Vagina (tissue), 2 donors: ENCODE results near the gene DCD. TPM values are rescaled to one million over a fixed set of nuclear protein-coding genes. Genes with fewer than 3 reads are reported as not detected.
"Not testable (repeated sequence)": the region's sequence is repeated elsewhere in the genome, so short reads cannot be mapped to it uniquely, and the experiment has no call there.

ENCODE experiments used
- DNase-seq, 2 donors: peaks; one replicate each; pipeline ENCODE4 v3.0.0-alpha.2; 2017; ENCODE audit errors: extremely low spot score in 2 of 2
- H3K27ac ChIP-seq: fragments of 200-600 bp; sonication (generic); one replicate; pipeline ENCODE4 v1.5.1; 2019
- H3K27me3 ChIP-seq: fragments of 200-600 bp; sonication (generic); one replicate; pipeline ENCODE4 v1.5.1; 2019
- H3K36me3 ChIP-seq, 2 donors: fragments of 200-600 bp; sonication (generic); one replicate each; pipeline ENCODE4 v1.5.1; 2017 to 2019
- H3K4me1 ChIP-seq: fragments of 200-600 bp; sonication (generic); one replicate; pipeline ENCODE4 v1.5.1; 2019
- H3K4me3 ChIP-seq, 2 donors: fragments of 200-600 bp; sonication (generic); 1 replicate in 1 of 2; 2 replicates in 1 of 2; pipeline ENCODE4 v1.5.1; 2016 to 2019
- H3K9me3 ChIP-seq: fragments of 200-600 bp; sonication (generic); one replicate; pipeline ENCODE4 v1.5.1; 2019
- CTCF ChIP-seq, 3 experiments: fragments of 450-650 bp in 2 of 3; fragments of 200-600 bp in 1 of 3; sonication (generic) in 1 of 3; IDR thresholded peaks; one replicate each; pipeline ENCODE4 v1.5.1; 2017 to 2019; ENCODE audit warnings: antibody characterized with exemption in 3 of 3, mild to moderate bottlenecking in 2 of 3, moderate library complexity in 2 of 3
- POLR2A ChIP-seq, 2 donors: fragments of 450-650 bp; IDR thresholded peaks; one replicate each; pipeline ENCODE4 v1.6.1; 2017; ENCODE audit warnings: antibody characterized with exemption in 2 of 2, mild to moderate bottlenecking in 2 of 2, moderate library complexity in 2 of 2
- POLR2AphosphoS5 ChIP-seq, 2 donors: sonication (generic); formaldehyde crosslinking; IDR thresholded peaks; one replicate each; pipeline ENCODE4 v1.9.0; 2017; ENCODE audit warnings: antibody characterized with exemption in 2 of 2, mild to moderate bottlenecking in 2 of 2, low read depth in 1 of 2; ENCODE audit not compliant: insufficient read depth in 1 of 2
- intact Hi-C: fragments of 100-400 bp; cut with DNase I; formaldehyde crosslinking; loops from one replicate; pipeline ENCODE4 v1.15.1; 2023
- total RNA-seq: library from RNA; depleted of rRNA; stranded (reverse); fragments of >200 nt; gene quantifications from one replicate; pipeline ENCODE4 v1.2.3, GENCODE V29; 2016

Gene DCD
- total RNA-seq, 1 donor from 2014 or later = not detected

GRCh38 chr12:54680374-54680773 is 32.2 kb upstream of the DCD start:
- H3K27me3 ChIP-seq = no peaks in the 10 kb centered on the region
- no peaks in the 10 kb centered on the region for H3K4me1 ChIP-seq
- intact Hi-C loops = no loop called here
- TF ChIP-seq POLR2A (IDR thresholded peaks at IDR 0.05) (no peak), CTCF (IDR thresholded peaks at IDR 0.05) (no peak), POLR2AphosphoS5 (IDR thresholded peaks at IDR 0.05; ENCODE audit: insufficient read depth in 1 of 2, low read depth in 1 of 2) (no peak)
- DNase-seq = no peak
- H3K4me3 ChIP-seq = no peak overlapping the region
- H3K9me3 ChIP-seq = no peaks in the 10 kb centered on the region
- no peaks in the 10 kb centered on the region for H3K36me3 ChIP-seq
- H3K27ac ChIP-seq = no peak overlapping the region

- intact Hi-C loops = no loop called here
- no peak overlapping the region for H3K27ac ChIP-seq
- H3K4me1 ChIP-seq = no peaks in the 10 kb centered on the region
- no peaks in the 10 kb centered on the region for H3K27me3 ChIP-seq
- TF ChIP-seq CTCF (IDR thresholded peaks at IDR 0.05) = no peak
- no peak for DNase-seq
- H3K9me3 ChIP-seq = no peaks in the 10 kb centered on the region
- H3K36me3 ChIP-seq = no peaks in the 10 kb centered on the region
- no peak overlapping the region for H3K4me3 ChIP-seq
These were observed 30.0 kb upstream of the DCD start for GRCh38 chr12:54678131-54678530.

GRCh38 chr12:54667945-54668344 is 19.8 kb upstream of the DCD start:
- Histone ChIP-seq H3K9me3 (no peaks in the 10 kb centered on the region), H3K4me1 (no peaks in the 10 kb centered on the region), H3K36me3 (no peaks in the 10 kb centered on the region), H3K4me3 (no peak overlapping the region), H3K27ac (no peak overlapping the region), H3K27me3 (no peaks in the 10 kb centered on the region)
- TF ChIP-seq CTCF (IDR thresholded peaks at IDR 0.05) = no peak
- TF ChIP-seq POLR2AphosphoS5 (IDR thresholded peaks at IDR 0.05; ENCODE audit: insufficient read depth in 1 of 2, low read depth in 1 of 2) = no peak
- no peak for TF ChIP-seq POLR2A (IDR thresholded peaks at IDR 0.05)
- intact Hi-C loops = no loop called here
- no peak for DNase-seq

GRCh38 chr12:54666008-54666407 is 17.8 kb upstream of the DCD start:
- Histone ChIP-seq H3K36me3 (no peaks in the 10 kb centered on the region), H3K4me1 (no peaks in the 10 kb centered on the region), H3K4me3 (no peak overlapping the region), H3K9me3 (no peaks in the 10 kb centered on the region), H3K27me3 (no peaks in the 10 kb centered on the region), H3K27ac (no peak overlapping the region)
- TF ChIP-seq POLR2AphosphoS5 (IDR thresholded peaks at IDR 0.05; ENCODE audit: insufficient read depth in 1 of 2, low read depth in 1 of 2) = no peak
- TF ChIP-seq CTCF (IDR thresholded peaks at IDR 0.05) = no peak
- no peak for TF ChIP-seq POLR2A (IDR thresholded peaks at IDR 0.05)
- intact Hi-C loops = no loop called here
- no peak for DNase-seq

- H3K27me3 ChIP-seq, H3K27ac ChIP-seq, DNase-seq, H3K36me3 ChIP-seq, H3K4me3 ChIP-seq, H3K4me1 ChIP-seq, intact Hi-C loops, H3K9me3 ChIP-seq: not testable (repeated sequence)
These were observed 17.0 kb upstream of the DCD start for GRCh38 chr12:54665022-54665635.

GRCh38 chr12:54663603-54664002 is 15.4 kb upstream of the DCD start:
- Histone ChIP-seq H3K4me3 (no peak overlapping the region), H3K4me1 (no peaks in the 10 kb centered on the region), H3K27ac (no peak overlapping the region), H3K9me3 (no peaks in the 10 kb centered on the region), H3K36me3 (no peaks in the 10 kb centered on the region), H3K27me3 (no peaks in the 10 kb centered on the region)
- intact Hi-C loops = no loop called here
- no peak for DNase-seq
- TF ChIP-seq POLR2A (IDR thresholded peaks at IDR 0.05) (no peak), POLR2AphosphoS5 (IDR thresholded peaks at IDR 0.05; ENCODE audit: insufficient read depth in 1 of 2, low read depth in 1 of 2) (no peak), CTCF (IDR thresholded peaks at IDR 0.05) (no peak)
